HFF-Myc (cell line): ENCODE data around the gene RXFP4.

Source experiments
- DNase-seq: peaks from one replicate; pipeline ENCODE4 v3.0.0-alpha.2; 2011; ENCODE audit warnings: low read depth; ENCODE audit errors: extremely low read depth
- H3K4me3 ChIP-seq: replicated peaks from 2 replicates; pipeline ENCODE4 v1.5.1; 2011; ENCODE audit warnings: low read depth, mild to moderate bottlenecking, control low read depth, low read length
- CTCF ChIP-seq: IDR thresholded peaks from 2 replicates; pipeline ENCODE4 v1.5.1; 2012; ENCODE audit warnings: mild to moderate bottlenecking, low read depth, low read length, control low read depth; ENCODE audit errors: missing control alignments

RXFP4 gene

GRCh38 chr1:155966135-155966534 lies 24.7 kb downstream of the RXFP4 start:
- H3K4me3 ChIP-seq = no peak overlapping the region
- no peak for DNase-seq
- peak; percentile 11 for TF ChIP-seq CTCF

GRCh38 chr1:155966750-155967149 lies 25.3 kb downstream of the RXFP4 start:
- no peak overlapping the region for H3K4me3 ChIP-seq
- DNase-seq = no peak
- TF ChIP-seq CTCF = no peak

GRCh38 chr1:155967341-155968050 lies 26.1 kb downstream of the RXFP4 start:
- no peak for TF ChIP-seq CTCF
- H3K4me3 ChIP-seq = no peak overlapping the region
- DNase-seq = no peak

- H3K4me3 ChIP-seq = no peak overlapping the region
- no peak for DNase-seq
- no peak for TF ChIP-seq CTCF
Observed at GRCh38 chr1:155968051-155968400, 26.6 kb downstream of the RXFP4 start.

- no peak overlapping the region for H3K4me3 ChIP-seq
- no peak for DNase-seq
- no peak for TF ChIP-seq CTCF
Observed at GRCh38 chr1:155968670-155969069, 27.2 kb downstream of the RXFP4 start.

GRCh38 chr1:155969377-155969791 lies 27.9 kb downstream of the RXFP4 start:
- no peak for DNase-seq
- H3K4me3 ChIP-seq = no peak overlapping the region
- TF ChIP-seq CTCF = no peak

GRCh38 chr1:155970531-155971167 lies 29.2 kb downstream of the RXFP4 start:
- DNase-seq = no peak
- no peak for TF ChIP-seq CTCF
- no peak overlapping the region for H3K4me3 ChIP-seq
